SJSA1 (cell line): Measurements from ENCODE around the gene CAMK2N1. TPM values are rescaled to one million over a fixed set of nuclear protein-coding genes. Genes with fewer than 3 reads are reported as not detected.
A peak's percentile ranks its signal among the peaks of the same experiment; 100 is the strongest.

Experiments
- DNase-seq, 2 experiments: peaks; one replicate each; pipeline ENCODE4 v3.0.0-alpha.2; 2015 to 2020; ENCODE audit warnings: low spot score in 2 of 2, low read depth in 1 of 2
- H3K27ac ChIP-seq: fragments of 250-450 bp; sonication (Bioruptor Pico); 2 replicates; pipeline ENCODE4 v1.5.1; 2020; ENCODE audit warnings: mild to moderate bottlenecking, moderate library complexity
- H3K27me3 ChIP-seq: fragments of 250-450 bp; sonication (Bioruptor Pico); replicated peaks from 2 replicates; pipeline ENCODE4 v1.5.1; 2020; ENCODE audit warnings: mild to moderate bottlenecking, moderate library complexity
- H3K36me3 ChIP-seq: fragments of 250-450 bp; sonication (Bioruptor Pico); 2 replicates; pipeline ENCODE4 v1.5.1; 2020; ENCODE audit warnings: mild to moderate bottlenecking
- H3K4me1 ChIP-seq: fragments of 250-450 bp; sonication (Bioruptor Pico); replicated peaks from 2 replicates; pipeline ENCODE4 v1.6.1; 2021; ENCODE audit warnings: mild to moderate bottlenecking
- H3K4me3 ChIP-seq: fragments of 250-450 bp; sonication (Bioruptor Pico); 2 replicates; pipeline ENCODE4 v1.5.1; 2020; ENCODE audit warnings: mild to moderate bottlenecking
- H3K9me3 ChIP-seq: fragments of 250-450 bp; sonication (Bioruptor Pico); replicated peaks from 2 replicates; pipeline ENCODE4 v1.5.1; 2020; ENCODE audit warnings: mild to moderate bottlenecking
- total RNA-seq: library from RNA; depleted of rRNA; stranded (reverse); fragments of >200 nt; shearing (Covaris generic); gene quantifications from 2 replicates; pipeline ENCODE4 v1.2.3, GENCODE V29; 2014

CAMK2N1 gene
- total RNA-seq, 1 experiment from 2014 or later: 37.1 TPM

GRCh38 chr1:20480243-20480944 is 5.6 kb downstream of the CAMK2N1 start:
- Histone ChIP-seq H3K27ac (no peak overlapping the region), H3K4me3 (no peak overlapping the region), H3K4me1 (peaks cover 66% of the 10 kb centered on the region), H3K36me3 (peaks cover 17% of the 10 kb centered on the region), H3K9me3 (no peaks in the 10 kb centered on the region), H3K27me3 (no peaks in the 10 kb centered on the region)
- peak in 1 of 2 experiments; percentile 12 for DNase-seq

- DNase-seq: no peak
- Histone ChIP-seq H3K27ac (no peak overlapping the region), H3K4me1 (peaks cover 66% of the 10 kb centered on the region)
Measured at GRCh38 chr1:20479840-20480239, 6.2 kb downstream of the CAMK2N1 start.

GRCh38 chr1:20478057-20478635 is 7.9 kb downstream of the CAMK2N1 start:
- Histone ChIP-seq H3K27me3 (no peaks in the 10 kb centered on the region), H3K36me3 (no peaks in the 10 kb centered on the region), H3K4me3 (no peak overlapping the region), H3K27ac (no peak overlapping the region), H3K4me1 (peaks cover 57% of the 10 kb centered on the region), H3K9me3 (no peaks in the 10 kb centered on the region)
- no peak for DNase-seq

More at GRCh38 chr1:20479840-20480239, 6.2 kb downstream of the CAMK2N1 start:
- Histone ChIP-seq H3K4me3 (no peak overlapping the region), H3K36me3 (peaks cover 14% of the 10 kb centered on the region), H3K27me3 (no peaks in the 10 kb centered on the region), H3K9me3 (no peaks in the 10 kb centered on the region)

GRCh38 chr1:20477348-20478056 is 8.5 kb downstream of the CAMK2N1 start:
- H3K4me1 ChIP-seq: peaks cover 53% of the 10 kb centered on the region
- no peaks in the 10 kb centered on the region for H3K36me3 ChIP-seq
- H3K27ac ChIP-seq: no peak overlapping the region
- no peaks in the 10 kb centered on the region for H3K27me3 ChIP-seq
- H3K4me3 ChIP-seq: no peak overlapping the region
- H3K9me3 ChIP-seq: no peaks in the 10 kb centered on the region
- no peak for DNase-seq

- Histone ChIP-seq H3K4me3 (no peak overlapping the region), H3K36me3 (no peaks in the 10 kb centered on the region), H3K9me3 (no peaks in the 10 kb centered on the region), H3K4me1 (peaks cover 43% of the 10 kb centered on the region), H3K27me3 (no peaks in the 10 kb centered on the region), H3K27ac (no peak overlapping the region)
- no peak for DNase-seq
Measured at GRCh38 chr1:20476265-20477038, 9.6 kb downstream of the CAMK2N1 start.

GRCh38 chr1:20474996-20475395 is 11.0 kb downstream of the CAMK2N1 start:
- Histone ChIP-seq H3K27me3 (no peaks in the 10 kb centered on the region), H3K4me1 (peaks cover 29% of the 10 kb centered on the region), H3K27ac (no peak overlapping the region), H3K36me3 (no peaks in the 10 kb centered on the region), H3K9me3 (no peaks in the 10 kb centered on the region), H3K4me3 (no peak overlapping the region)
- DNase-seq: no peak

- H3K9me3 ChIP-seq: no peaks in the 10 kb centered on the region
- H3K4me3 ChIP-seq: no peak overlapping the region
- no peak for DNase-seq
- no peaks in the 10 kb centered on the region for H3K27me3 ChIP-seq
- no peaks in the 10 kb centered on the region for H3K36me3 ChIP-seq
- H3K4me1 ChIP-seq: peaks cover 29% of the 10 kb centered on the region
- H3K27ac ChIP-seq: no peak overlapping the region
Measured at GRCh38 chr1:20474333-20474975, 11.6 kb downstream of the CAMK2N1 start.

- H3K4me1 ChIP-seq: peaks cover 27% of the 10 kb centered on the region
- no peak for DNase-seq
- H3K36me3 ChIP-seq: no peaks in the 10 kb centered on the region
- no peaks in the 10 kb centered on the region for H3K9me3 ChIP-seq
- no peak overlapping the region for H3K27ac ChIP-seq
- no peak overlapping the region for H3K4me3 ChIP-seq
- H3K27me3 ChIP-seq: no peaks in the 10 kb centered on the region
Measured at GRCh38 chr1:20473894-20474293, 12.1 kb downstream of the CAMK2N1 start.

- H3K27ac ChIP-seq: no peak overlapping the region
- no peak overlapping the region for H3K4me3 ChIP-seq
- H3K4me1 ChIP-seq: peaks cover 19% of the 10 kb centered on the region
- no peaks in the 10 kb centered on the region for H3K9me3 ChIP-seq
- DNase-seq: no peak
- H3K27me3 ChIP-seq: no peaks in the 10 kb centered on the region
- no peaks in the 10 kb centered on the region for H3K36me3 ChIP-seq
Measured at GRCh38 chr1:20472860-20473711, 12.9 kb downstream of the CAMK2N1 start.

- no peaks in the 10 kb centered on the region for H3K27me3 ChIP-seq
- no peak for DNase-seq
- no peaks in the 10 kb centered on the region for H3K36me3 ChIP-seq
- no peak overlapping the region for H3K27ac ChIP-seq
- peaks cover 9% of the 10 kb centered on the region for H3K4me1 ChIP-seq
- H3K4me3 ChIP-seq: no peak overlapping the region
- no peaks in the 10 kb centered on the region for H3K9me3 ChIP-seq
Measured at GRCh38 chr1:20472121-20472520, 13.9 kb downstream of the CAMK2N1 start.

- DNase-seq: no peak
- H3K4me1 ChIP-seq: no peaks in the 10 kb centered on the region; the same call in 1 of the 2 replicates
- no peaks in the 10 kb centered on the region for H3K27me3 ChIP-seq
- H3K9me3 ChIP-seq: no peaks in the 10 kb centered on the region
- no peaks in the 10 kb centered on the region for H3K36me3 ChIP-seq
- no peak overlapping the region for H3K27ac ChIP-seq
- H3K4me3 ChIP-seq: no peak overlapping the region
Measured at GRCh38 chr1:20470194-20470593, 15.8 kb downstream of the CAMK2N1 start.

GRCh38 chr1:20469406-20470076 is 16.5 kb downstream of the CAMK2N1 start:
- no peaks in the 10 kb centered on the region; the same call in 1 of the 2 replicates for H3K4me1 ChIP-seq
- no peak for DNase-seq
- no peaks in the 10 kb centered on the region for H3K36me3 ChIP-seq

More at GRCh38 chr1:20469406-20470076, 16.5 kb downstream of the CAMK2N1 start:
- Histone ChIP-seq H3K9me3 (no peaks in the 10 kb centered on the region), H3K4me3 (no peak overlapping the region), H3K27me3 (no peaks in the 10 kb centered on the region), H3K27ac (no peak overlapping the region)
